ENCODE results near the gene SYNGAP1.

GRCh38 chr6:33483678-33484077, 63.8 kb downstream of the SYNGAP1 start:
- no peak for TF ChIP-seq CTCF (IDR thresholded peaks at IDR 0.05; ENCODE audit: insufficient read depth, low read depth, low read length)
- no peak for TF ChIP-seq EZH2 (IDR thresholded peaks at IDR 0.05; ENCODE audit: insufficient read depth, low read length)
